ENCODE results near the gene STKLD1. TPM values are rescaled to one million over a fixed set of nuclear protein-coding genes. Genes with fewer than 3 reads are reported as not detected.
A peak's percentile ranks its signal among the peaks of the same experiment; 100 is the strongest.

The STKLD1 gene
- total RNA-seq, 2 experiments from 2014 or later = 0.59 to 1.0 TPM

DNA sequence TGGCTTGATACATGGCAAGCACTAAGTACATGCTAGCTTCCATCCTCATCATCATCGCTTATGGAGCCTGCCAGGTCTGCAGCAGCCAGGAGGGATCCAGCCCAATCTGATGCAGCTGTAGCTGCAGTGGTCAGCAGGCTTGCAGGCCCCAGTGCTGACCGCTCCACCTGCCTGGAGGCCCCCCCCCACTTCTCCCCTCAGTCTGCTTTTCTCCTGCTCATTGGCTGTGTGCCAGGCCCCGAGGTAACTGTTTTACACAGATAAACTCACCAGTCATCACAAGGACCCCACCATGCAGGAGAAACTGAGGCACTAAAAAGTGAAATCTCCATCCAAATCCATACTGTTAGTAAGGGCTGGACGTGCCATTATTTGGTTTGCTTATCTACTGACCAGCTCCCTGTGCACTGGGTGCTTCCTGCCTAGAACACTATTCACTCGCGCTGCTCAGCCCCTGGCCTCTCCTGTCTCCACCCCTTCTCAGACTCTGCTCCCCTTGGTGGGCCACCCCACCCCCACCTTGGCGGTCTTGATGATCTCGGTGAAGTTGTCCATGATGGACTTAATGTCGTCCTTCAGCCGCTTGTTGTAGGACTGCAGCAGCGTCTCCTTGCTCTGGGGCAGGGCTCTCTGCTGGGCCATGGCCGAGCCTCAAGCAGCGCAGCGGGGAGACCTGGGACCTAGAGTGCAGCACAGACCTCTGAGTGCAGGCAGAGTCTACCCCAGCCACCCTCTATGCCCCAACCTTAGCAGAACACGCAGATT, 30.0 kb upstream of the STKLD1 start:
- TF ChIP-seq, protein P1, sequence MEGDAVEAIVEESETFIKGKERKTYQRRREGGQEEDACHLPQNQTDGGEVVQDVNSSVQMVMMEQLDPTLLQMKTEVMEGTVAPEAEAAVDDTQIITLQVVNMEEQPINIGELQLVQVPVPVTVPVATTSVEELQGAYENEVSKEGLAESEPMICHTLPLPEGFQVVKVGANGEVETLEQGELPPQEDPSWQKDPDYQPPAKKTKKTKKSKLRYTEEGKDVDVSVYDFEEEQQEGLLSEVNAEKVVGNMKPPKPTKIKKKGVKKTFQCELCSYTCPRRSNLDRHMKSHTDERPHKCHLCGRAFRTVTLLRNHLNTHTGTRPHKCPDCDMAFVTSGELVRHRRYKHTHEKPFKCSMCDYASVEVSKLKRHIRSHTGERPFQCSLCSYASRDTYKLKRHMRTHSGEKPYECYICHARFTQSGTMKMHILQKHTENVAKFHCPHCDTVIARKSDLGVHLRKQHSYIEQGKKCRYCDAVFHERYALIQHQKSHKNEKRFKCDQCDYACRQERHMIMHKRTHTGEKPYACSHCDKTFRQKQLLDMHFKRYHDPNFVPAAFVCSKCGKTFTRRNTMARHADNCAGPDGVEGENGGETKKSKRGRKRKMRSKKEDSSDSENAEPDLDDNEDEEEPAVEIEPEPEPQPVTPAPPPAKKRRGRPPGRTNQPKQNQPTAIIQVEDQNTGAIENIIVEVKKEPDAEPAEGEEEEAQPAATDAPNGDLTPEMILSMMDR (IDR thresholded peaks at IDR 0.05) = no peak
- Histone ChIP-seq H3K36me3 (ENCODE audit: insufficient read depth, low read length) (peaks cover 68% of the 10 kb centered on the region), H3K4me1 (ENCODE audit: insufficient read depth, low read length) (peaks cover 50% of the 10 kb centered on the region), H3K4me3 (ENCODE audit: low read length) (peak overlapping the region; percentile 88), H3K27ac (ENCODE audit: low read depth in 1 of 2, low read length in 2 of 2) (no peak overlapping the region), H3K9me3 (ENCODE audit: control insufficient read depth in 1 of 2, insufficient read depth in 1 of 2, low read length in 2 of 2) (no peaks in the 10 kb centered on the region), H3K27me3 (ENCODE audit: control insufficient read depth in 1 of 2, insufficient read depth in 2 of 2, low read length in 2 of 2) (no peaks in the 10 kb centered on the region)
- ChIA-PET POLR2A (interaction anchor here (2.7 to 3.1 kb wide), 2 partner anchors 11 to 31 kb away, joined by 26 to 45 read pairs; partner anchors contain the start of genes STKLD1, SURF1 and SURF2), CTCF (interaction anchor here (2.8 kb wide), 1 partner anchor 25 kb away, joined by 11 read pairs; no protein-coding TSS in a partner anchor)
- ATAC-seq (ENCODE audit: poor library complexity) = no peak
- H3K27ac Mint-ChIP-seq = peak overlapping the region; percentile 69
- no peaks in the 10 kb centered on the region for H3K27me3 Mint-ChIP-seq
- no peaks in the 10 kb centered on the region for H3K9me3 Mint-ChIP-seq
- peak overlapping the region; percentile 88 for H3K4me3 Mint-ChIP-seq
- H3K4me1 Mint-ChIP-seq (ENCODE audit: low read depth) = peaks cover 34% of the 10 kb centered on the region
- peaks cover 66% of the 10 kb centered on the region for H3K36me3 Mint-ChIP-seq (ENCODE audit: low read depth)
- DNase-seq = no peak
- intact Hi-C loops (cut with DNase I, micrococcal nuclease) = loop anchor here in 1 of 2 experiments (5.0 to 10.0 kb wide), 2 partner anchors 314 to 941 kb away; partner anchors contain the start of genes GTF3C5 and TTF1

DNA sequence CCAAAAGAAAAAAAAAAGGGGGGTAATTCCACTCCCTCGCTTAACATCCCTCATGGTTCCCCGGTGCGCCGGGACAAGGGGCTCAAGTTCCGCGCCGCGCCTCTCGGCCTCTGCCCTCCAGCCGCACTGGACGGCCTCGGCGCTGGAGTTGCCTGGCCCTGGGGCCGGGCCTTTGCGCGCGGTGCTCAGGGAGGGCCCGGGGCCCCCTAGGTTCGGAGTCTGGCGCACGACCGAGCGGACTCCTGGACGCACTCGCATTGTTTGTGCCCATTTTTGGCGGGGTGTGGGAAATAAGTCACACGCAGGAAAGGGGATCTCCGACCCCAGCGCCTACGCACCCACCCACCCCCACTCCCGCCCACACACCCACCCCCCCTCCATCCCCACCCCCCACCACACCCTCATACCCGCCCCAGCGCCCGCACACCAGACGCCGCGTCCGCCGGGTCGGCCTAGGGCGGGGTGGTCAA, 28.6 kb upstream of the STKLD1 start:
- H3K27ac ChIP-seq (ENCODE audit: low read depth in 1 of 2, low read length in 2 of 2) = peak overlapping the region; percentile 84 to 91
- H3K36me3 ChIP-seq (ENCODE audit: insufficient read depth, low read length) = peaks cover 70% of the 10 kb centered on the region
- intact Hi-C loops (cut with DNase I, micrococcal nuclease) = loop anchor here in 1 of 2 experiments (5.0 to 10.0 kb wide), 2 partner anchors 315 to 943 kb away; partner anchors contain the start of genes GTF3C5 and TTF1
- H3K27me3 ChIP-seq (ENCODE audit: control insufficient read depth in 1 of 2, insufficient read depth in 2 of 2, low read length in 2 of 2) = no peaks in the 10 kb centered on the region
- ChIA-PET POLR2A (interaction anchor here (0.7 to 3.1 kb wide), 12 partner anchors 8 to 317 kb away, joined by 3 to 45 read pairs (median 10); partner anchors contain the start of genes GTF3C5, STKLD1, SURF1 and SURF2), CTCF (interaction anchor here (0.8 to 2.8 kb wide), 6 partner anchors 24 to 325 kb away, joined by 3 to 11 read pairs (median 3); no protein-coding TSS in a partner anchor)
- DNase-seq = peak in 6 of 14 experiments; percentile 23 to 82 (median 47)
- peaks cover 39% of the 10 kb centered on the region for H3K4me1 Mint-ChIP-seq (ENCODE audit: low read depth)
- no peaks in the 10 kb centered on the region for H3K9me3 Mint-ChIP-seq
- H3K27me3 Mint-ChIP-seq = no peaks in the 10 kb centered on the region
- TF ChIP-seq, protein P1 (IDR thresholded peaks at IDR 0.05) = no peak
- peak overlapping the region; percentile 85 for H3K27ac Mint-ChIP-seq
- H3K36me3 Mint-ChIP-seq (ENCODE audit: low read depth) = peaks cover 72% of the 10 kb centered on the region
- peaks cover 50% of the 10 kb centered on the region for H3K4me1 ChIP-seq (ENCODE audit: insufficient read depth, low read length)
- no peaks in the 10 kb centered on the region for H3K9me3 ChIP-seq (ENCODE audit: control insufficient read depth in 1 of 2, insufficient read depth in 1 of 2, low read length in 2 of 2)
- H3K4me3 Mint-ChIP-seq = peak overlapping the region; percentile 96
- H3K4me3 ChIP-seq (ENCODE audit: low read length) = peak overlapping the region; percentile 88
- peak; percentile 32 for ATAC-seq (ENCODE audit: poor library complexity)

DNA sequence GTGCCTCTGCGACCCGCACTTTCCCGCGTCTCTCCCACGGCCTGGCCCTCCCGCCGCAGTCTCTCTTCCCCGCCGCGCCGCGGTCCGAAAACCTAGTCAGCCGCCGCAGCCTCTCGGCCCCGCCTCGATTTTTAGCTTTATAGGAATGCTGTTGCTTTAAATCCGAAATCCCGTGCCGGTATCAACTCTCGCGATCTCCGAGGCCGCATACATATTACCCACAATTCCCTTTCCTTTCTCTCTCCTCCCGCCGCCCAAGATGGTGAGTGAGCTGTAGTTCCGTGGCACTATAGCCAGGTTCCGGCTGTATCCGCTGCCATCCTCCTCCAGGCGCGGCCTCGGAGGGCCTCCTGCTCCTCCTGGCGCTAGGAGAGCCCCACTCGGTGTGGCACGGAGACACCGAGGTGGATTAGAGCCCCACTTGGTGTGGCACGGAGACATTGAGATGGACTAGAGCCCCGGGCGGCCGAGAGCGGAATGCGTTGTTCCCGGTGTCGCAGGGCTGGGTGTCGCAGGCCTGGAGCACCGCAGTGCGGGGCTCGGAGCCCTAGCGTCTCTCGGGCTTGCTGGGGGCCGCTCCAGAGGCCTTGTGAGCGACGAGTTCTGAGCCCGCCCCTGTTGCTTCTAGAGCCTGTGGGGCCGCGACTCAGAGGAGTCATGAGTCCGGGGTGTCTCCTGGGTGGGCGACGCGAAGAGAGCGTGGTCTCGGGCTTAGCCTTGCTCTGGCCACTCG, 28.0 kb upstream of the STKLD1 start, which contains the start of the genes MED22 and RPL7A:
MED22 (minus strand) TSS at position 147 of the 733 bp plus-strand sequence. CDS start 1,469 bp downstream, outside the sequence.
RPL7A (plus strand) TSS at position 234 of the 733 bp plus-strand sequence; CDS start at position 260, 26 bp downstream.
- ATAC-seq (ENCODE audit: poor library complexity) = peak; percentile 90
- TF ChIP-seq, protein P1 (IDR thresholded peaks at IDR 0.05) = no peak
- CTCF ChIA-PET = interaction anchor here (0.8 to 2.8 kb wide), 6 partner anchors 23 to 326 kb away, joined by 3 to 11 read pairs (median 3); no protein-coding TSS in a partner anchor
- no peaks in the 10 kb centered on the region for H3K9me3 ChIP-seq (ENCODE audit: control insufficient read depth in 1 of 2, insufficient read depth in 1 of 2, low read length in 2 of 2)
- peaks cover 78% of the 10 kb centered on the region for H3K36me3 Mint-ChIP-seq (ENCODE audit: low read depth)
- intact Hi-C loops (cut with DNase I, micrococcal nuclease) = loop anchor here (1.0 to 10.0 kb wide), 6 partner anchors 8 to 943 kb away; partner anchors contain the start of genes SURF6 (in 2 of the 2), GTF3C5 (in 1 of the 2), REXO4 (in 1 of the 2) and SURF1 (in 1 of the 2)
- peaks cover 39% of the 10 kb centered on the region for H3K4me1 Mint-ChIP-seq (ENCODE audit: low read depth)
- no peaks in the 10 kb centered on the region for H3K27me3 Mint-ChIP-seq
- H3K36me3 ChIP-seq (ENCODE audit: insufficient read depth, low read length) = peaks cover 70% of the 10 kb centered on the region
- H3K27me3 ChIP-seq (ENCODE audit: control insufficient read depth in 1 of 2, insufficient read depth in 2 of 2, low read length in 2 of 2) = no peaks in the 10 kb centered on the region
- POLR2A ChIA-PET = interaction anchor here (1.0 to 3.1 kb wide), 11 partner anchors 8 to 317 kb away, joined by 3 to 45 read pairs (median 10); partner anchors contain the start of genes GTF3C5, STKLD1, SURF1 and SURF2
- H3K4me3 Mint-ChIP-seq = peak within 1 kb of the TSS; percentile 96
- DNase-seq = peak; percentile 83 to 97 (median 88)
- H3K4me3 ChIP-seq (ENCODE audit: low read length) = peak within 1 kb of the TSS; percentile 88
- peak within 1 kb of the TSS; percentile 84 to 91 for H3K27ac ChIP-seq (ENCODE audit: low read depth in 1 of 2, low read length in 2 of 2)
- H3K9me3 Mint-ChIP-seq = no peaks in the 10 kb centered on the region
- H3K27ac Mint-ChIP-seq = peak within 1 kb of the TSS; percentile 85
- H3K4me1 ChIP-seq (ENCODE audit: insufficient read depth, low read length) = peaks cover 50% of the 10 kb centered on the region
